Activated effector memory CD4-positive, alpha-beta T cell treated with anti-CD3 and anti-CD28 coated beads, Interleukin-2, amount 50 U/mL, for 16 hours (primary cell): Measurements from ENCODE around the gene SORCS1.

Source experiments
- DNase-seq: peaks from one replicate; pipeline ENCODE4 v3.0.0-alpha.2; 2020

SORCS1 gene

DNA sequence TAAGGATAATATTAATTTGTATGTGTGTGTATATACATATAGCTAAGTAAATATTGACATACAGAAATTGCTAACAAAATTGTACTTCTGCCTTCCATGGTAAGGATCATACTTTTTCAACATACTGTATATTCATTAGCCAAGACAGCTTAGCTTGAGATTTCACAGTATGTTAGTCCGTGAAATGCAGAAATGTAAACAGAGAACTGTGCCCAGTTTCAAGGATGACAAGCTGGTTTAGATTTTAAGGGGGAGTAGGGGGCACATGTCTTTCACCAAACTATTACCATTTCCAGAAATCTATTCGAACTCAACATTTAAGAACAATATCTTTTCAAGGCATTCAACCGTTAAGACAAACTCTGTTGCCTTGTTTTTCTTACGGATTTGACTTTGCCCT lies 182.2 kb downstream of the SORCS1 start:
- no peak for DNase-seq

DNA sequence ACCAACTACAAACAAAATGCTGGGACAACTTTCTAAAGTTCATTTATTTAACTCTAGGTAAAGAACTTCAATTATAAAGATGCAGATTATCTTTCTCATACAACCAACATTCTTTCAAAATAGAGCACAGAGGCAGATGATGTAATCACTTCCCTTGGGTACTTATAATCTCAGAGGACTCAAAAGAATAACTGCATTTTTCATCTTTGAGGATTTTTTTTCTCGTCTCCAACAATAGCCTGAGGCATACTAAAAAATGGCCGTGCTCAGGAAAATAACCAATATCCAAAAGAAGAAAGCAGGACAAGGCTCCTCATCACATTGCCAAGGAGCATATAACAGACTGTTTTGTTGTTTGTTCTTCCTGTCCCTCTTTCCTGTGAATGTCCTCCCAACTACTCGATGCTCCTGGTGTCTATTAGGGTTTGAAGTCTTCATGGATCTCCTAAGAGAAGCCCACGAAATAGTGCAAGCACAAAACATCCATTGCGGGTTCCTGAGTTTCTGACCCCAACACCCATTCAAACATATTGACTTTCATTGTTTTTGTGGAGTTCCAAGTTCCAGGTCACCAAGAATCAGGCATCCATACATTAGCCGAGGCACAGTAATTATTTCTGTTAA lies 182.9 kb downstream of the SORCS1 start:
- DNase-seq: no peak

DNA sequence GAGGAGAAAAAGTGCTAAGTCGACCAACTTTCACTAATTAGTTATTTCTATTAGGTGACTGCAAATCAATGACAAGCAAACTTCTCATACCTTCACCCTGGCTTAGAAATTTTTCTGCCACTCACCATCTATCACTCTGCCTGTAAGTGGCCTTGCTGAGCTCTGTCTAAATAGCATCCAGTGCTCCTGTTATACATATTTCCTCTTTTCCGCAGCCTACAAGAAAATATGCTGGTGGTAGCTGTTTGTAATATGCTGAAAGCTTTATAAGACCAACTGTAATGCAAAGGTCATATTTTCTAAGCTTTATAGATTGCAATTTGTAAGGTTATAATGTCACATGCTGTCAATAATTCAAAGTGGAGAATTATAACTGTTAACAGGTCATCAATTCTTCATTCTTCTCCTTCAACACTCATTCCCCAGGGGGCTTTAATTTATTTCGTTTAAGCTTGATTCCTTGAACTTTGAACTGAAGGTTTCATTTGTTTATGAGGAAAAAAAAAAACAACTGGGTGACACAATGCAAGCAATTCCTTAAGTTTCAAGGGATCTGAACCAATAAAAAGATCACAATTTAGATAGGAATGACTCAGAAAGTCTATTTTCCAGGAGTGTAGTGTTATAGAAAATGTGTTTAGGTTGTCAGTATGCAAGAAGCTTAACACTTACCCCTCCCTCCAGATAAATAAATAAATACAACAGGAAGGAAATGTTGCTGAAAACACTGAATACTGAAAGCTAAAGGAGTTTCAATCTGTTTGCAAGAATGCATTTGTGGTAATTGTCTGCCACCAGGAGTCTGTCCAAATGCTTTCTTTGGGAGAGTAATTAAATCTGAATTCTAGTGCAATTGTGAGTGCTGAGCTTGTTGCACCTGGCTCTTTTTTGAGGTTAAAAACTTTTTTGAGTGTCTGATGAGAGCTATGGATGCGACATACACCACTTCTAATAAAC lies 183.7 kb downstream of the SORCS1 start:
- no peak for DNase-seq

DNA sequence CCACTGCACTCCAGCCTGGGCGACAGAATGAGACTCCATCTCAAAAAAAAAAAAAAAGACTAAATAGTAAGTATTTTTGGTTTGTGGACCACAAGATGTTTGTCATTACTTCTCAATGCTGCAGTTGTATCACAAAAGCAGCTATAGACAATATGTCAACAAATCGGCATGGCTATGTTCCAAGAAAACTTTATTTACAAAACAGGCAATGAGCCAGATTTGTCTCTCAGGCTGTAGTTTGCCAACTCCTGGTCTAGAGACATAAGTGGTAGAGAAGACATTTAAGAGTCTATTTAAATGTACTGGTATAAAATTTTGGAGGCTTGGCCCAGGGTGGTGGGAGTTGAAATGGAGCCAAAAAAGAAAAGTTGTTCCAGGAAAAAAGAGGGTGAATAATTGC lies 185.8 kb downstream of the SORCS1 start:
- DNase-seq: no peak

DNA sequence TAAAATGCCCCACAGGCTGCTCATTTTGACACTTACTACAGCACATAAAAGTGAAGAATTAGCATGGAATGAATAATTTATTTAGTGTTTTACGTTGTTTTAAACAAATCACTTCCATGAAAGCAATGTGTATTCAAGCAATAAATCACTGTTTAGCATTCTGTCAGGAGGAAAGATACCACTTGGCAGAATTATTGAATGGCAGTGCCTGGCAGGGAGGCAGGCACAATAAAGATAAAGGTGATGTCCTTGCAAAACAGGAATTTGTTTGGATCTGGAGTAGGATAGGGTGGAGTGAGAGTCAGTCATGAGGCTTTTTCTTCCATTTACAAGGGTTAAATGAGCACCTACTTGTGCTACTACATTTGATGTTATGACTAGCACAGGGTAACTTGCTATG lies 190.8 kb downstream of the SORCS1 start:
- DNase-seq: no peak

DNA sequence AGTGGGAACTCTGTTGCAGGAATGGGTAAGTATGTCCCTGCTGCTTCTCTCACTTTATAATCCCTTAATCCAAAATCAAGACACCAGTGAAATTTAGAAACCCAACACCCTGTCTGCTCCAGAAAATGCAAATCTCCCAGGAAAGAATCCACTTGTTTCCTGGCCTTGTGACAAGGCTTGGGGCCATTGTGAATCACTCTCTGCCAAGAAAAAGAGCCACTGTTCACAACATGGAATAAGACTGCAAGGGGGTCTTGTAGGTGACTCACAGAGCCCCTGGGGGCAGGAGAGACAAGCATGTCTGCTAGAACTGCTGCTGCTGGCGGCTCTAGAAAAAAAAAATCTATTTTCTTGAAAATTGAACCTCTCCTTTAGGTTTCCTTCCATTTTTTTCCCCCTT lies 191.2 kb downstream of the SORCS1 start:
- no peak for DNase-seq

DNA sequence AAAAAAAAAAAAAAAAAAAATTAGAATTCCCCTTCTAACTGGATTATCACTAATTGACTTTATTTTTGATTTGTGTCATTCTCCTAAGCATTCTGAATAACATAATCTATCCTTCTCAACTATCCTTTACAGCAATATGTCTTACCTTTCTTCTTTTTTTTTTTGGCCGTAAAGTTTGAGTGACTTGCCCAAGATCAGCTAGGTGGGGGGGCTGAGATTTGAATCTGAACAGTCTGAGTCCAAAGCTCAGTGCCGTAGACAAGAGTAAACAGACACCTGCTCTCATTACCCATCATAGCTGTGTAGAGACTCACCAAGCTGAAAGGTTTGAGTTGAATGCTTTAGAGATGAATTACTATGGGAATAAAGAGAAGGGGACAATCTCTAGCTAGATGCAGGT lies 192.1 kb downstream of the SORCS1 start:
- DNase-seq: no peak

DNA sequence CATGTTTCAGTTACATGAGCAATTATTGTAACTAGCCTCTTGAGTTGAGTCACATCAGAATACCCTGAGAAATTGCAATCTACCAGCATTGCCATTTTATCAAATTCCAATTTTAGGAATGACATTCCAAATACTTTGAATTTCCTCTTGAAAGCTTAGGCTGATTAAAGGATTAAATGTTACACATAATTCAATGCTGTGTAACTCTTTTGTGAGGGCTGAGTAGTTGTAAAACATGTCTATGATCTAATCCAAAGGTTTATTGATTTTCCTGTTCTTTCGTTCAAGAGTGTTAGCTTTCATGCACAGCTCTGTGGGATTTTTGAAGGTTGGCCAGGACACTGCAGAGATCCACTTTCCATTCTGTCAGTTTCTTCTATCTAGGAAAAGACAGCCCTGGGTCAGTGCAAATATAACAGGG lies 193.1 kb downstream of the SORCS1 start:
- DNase-seq: no peak

DNA sequence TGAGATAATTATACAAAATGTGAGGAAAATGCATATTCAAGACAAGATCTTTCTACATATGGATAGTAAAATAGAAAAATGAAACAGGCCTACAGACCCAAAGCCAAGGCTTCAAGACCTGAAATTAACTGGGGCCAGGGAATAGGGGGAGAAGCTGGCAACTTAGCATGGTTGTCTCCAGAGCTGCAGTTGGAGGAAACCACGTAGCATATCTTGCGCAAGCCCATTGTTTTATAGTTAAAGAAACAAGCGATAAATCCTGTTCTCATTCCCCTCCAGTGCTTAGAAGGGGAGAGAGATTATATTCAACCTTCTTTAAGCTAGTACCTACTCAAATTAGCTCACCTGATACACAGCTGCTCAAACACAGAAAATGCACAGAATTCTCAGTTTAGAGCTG lies 197.1 kb downstream of the SORCS1 start:
- no peak for DNase-seq

DNA sequence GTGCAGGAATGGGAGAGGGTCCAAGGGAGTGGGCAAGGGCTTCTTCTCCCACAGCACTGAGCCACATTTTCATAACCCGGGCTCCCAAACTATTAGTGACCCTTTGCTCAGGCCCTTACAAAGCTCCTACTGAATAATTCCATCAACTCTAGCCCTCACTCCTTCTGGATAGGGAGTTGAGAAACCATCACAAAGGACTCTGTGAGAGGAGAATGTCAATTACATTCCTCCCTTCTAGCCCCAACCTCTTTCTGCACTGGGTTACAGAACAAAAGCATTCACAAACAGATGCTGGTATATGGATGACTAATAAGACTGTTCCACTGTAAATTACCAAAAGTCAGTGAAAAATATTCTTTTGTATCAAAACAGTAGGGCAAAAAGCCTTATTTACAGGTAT lies 203.7 kb downstream of the SORCS1 start:
- no peak for DNase-seq

DNA sequence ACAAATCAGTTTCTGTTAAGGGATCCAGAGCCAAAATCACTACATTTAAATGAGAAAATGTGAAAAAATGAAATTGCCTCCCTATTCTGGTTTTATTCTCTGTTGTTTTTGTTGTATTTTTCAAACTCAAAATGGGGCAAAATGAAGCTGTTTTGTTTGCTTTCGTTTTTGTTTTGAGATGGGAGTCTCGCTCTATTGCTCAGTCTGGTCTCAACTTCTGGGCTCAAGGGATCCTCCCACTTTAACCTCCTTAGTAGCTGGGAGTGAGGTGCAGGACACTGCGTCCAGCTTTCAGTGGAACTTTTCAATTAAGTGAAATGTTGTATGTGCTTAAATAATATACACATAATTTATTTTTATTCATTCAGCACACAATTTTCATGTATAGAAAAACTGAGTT lies 205.0 kb downstream of the SORCS1 start:
- no peak for DNase-seq

DNA sequence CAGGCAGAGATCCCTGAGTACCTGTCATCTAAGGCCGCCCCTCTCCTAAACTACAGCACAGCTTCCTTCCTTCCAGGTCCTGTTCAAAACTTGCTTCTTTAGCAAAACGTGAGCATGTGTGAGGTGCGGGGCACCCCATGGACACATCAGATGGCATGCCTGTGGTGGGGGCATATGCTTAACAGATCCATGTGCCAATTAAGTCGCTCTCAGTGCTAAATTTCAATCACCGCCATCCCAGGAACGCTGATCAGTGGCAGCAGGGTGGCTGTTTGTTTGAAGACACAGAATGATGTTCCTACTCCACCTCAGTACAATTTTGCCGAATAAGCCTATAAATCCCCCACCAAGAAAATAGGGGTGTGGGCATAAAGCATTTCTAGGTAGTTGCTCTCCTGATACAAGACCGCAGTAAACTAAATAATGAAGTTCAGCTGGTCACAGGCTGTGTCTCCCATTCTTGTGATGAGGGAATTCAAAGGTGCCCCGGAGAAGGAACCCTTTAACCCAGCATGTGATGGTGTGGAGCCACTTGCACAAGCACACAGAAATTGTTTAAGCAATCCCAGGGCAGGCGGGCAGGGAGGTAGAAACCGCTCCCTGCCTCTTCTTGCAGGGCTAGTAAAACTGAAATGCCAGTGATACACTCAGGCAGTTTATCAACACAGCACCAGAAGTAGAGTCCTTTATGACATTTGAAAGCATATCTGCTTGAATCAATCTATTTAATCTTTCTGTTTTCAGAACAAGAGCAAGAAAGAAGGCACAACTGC lies 205.7 kb downstream of the SORCS1 start:
- DNase-seq: no peak

DNA sequence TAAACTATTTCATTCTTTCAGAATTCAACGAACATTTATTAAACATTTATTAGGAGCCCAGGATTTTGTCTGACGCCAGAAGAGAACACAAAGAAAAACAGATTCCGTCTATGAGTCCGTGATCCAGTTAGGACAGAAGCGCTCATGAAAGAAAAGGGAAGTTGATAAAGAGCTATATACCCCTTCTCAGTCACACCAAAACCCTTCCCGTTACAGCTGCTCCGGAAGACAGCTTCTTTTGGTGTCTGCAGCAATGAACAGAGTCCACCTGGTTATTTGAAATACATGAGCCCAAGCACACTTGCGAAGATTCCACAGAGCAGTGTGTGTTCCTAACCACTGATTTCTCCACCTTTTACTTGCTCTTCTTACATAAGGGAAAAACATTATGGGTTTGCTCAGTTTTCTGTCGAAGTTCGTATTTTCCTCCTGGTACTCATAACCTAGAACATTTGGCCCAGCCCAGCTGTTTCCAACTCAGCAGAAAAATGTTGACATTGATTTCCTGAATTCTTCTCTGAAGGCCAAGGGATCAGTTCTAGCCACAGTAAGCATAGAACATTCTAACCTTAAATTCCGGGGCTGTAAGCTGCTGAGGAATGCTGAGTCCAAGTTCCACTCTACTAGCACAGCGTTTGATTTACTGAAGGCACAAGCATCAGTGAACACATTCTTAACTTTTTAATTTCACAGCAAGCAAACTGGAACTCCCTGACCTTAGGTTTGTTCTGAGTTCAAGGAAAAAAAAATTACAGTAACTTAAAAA lies 206.5 kb downstream of the SORCS1 start:
- no peak for DNase-seq

DNA sequence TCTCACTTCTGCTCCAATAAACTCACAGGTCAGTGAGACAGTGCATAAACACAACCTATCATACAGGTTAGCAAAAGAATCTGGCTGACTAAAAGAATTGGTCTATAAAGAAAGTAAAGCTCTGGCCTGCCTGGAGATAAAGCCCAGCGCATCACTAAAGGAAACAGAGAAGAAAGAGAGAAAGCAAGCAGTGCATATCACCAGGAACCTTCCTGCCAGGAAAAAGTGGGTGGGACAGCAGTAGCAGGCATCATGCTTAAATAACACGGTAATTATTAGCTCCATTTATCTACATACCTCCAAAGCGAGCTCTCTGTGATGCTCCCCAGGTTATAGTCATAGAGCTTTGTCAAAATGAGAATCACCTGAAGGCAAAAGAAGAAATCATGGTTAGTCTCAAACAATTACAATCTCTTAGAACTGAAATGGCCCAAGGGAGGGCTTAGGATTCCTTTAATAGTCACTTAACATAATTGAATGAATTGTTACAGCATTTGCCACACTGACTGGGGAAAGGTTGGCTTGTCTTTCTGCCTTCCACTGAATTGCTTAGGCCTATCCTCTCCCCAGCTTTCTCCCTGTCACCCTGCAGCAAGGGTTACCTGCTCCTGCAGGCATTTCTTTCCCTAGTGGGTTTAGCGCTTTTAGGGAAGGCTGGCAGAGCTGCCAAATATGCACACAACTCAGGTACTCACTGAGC lies 208.1 kb downstream of the SORCS1 start:
- no peak for DNase-seq

DNA sequence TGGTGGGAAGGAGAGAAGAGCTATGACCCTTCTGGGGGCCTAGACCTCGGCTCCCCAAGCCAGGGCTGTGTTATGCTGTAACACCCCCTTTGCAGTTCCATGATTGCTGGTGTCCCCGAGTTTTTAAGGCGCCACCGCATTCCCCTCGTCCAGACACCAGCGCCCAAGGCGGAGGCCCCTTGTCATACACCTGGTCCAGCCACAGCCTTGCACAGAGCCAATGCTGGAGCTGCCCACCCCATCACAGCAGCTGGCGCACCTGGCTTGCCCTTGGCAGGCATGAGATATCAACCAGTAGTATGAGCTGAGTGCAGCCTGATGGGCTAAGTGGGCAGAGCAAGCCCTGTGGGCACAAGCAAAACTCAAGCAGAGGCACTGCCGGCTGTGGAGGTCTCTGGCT lies 209.4 kb downstream of the SORCS1 start:
- no peak for DNase-seq

DNA sequence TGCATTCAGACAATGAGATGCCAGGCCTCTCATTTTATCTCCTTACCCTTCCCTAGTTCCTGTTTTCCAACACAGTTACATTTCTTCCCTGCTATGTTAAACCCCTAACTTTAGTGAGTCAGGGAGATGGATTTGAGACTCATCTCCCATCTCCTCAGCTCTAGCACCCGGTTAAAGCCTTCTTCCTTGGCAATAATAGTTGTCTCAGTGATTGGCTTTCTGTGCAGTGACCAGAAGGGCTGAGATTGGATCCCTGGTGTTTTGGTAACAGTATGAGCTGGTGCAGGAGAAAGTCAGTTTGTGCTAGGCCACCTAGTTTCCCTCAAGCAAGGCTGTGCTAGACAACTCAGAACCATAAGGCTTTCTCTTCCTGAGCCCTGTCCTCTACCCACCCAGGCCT lies 212.5 kb downstream of the SORCS1 start:
- DNase-seq: no peak

DNA sequence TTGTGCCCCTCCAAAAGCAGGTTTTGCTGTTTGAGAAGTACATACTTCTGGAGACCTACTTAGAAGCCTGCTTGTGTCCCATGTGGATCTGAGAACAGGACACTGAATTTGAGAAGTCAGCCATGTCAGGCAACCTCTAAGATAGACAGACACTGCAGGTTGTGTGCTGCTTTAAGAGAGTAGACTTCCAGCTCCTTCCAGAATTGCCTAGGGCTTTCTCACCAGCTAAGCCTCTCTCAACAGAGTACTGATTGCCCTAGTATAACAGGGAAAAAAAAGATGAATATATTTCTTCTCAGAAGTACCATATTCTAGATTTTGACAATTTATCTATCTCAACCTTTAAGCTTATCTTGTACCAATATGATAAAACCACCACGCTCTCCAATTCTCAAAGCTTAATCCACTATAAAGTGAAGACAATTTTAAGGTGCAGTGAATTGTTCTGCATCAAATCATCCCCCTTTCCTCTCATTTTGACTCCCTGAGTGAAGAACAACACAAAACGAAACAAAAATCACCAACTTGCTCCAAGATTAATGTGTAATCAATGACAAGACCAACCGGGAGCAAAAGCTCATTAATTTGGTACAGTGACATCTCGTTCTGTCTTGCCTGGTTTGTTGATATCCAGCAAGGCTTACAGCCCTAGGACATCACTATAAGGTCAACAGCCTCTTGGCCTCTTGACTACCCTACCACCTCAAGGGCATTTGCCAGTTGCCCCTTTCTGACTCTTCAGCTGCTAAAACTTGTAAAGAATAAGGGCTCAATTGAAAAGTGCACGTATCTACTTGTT lies 214.6 kb downstream of the SORCS1 start:
- DNase-seq: no peak

DNA sequence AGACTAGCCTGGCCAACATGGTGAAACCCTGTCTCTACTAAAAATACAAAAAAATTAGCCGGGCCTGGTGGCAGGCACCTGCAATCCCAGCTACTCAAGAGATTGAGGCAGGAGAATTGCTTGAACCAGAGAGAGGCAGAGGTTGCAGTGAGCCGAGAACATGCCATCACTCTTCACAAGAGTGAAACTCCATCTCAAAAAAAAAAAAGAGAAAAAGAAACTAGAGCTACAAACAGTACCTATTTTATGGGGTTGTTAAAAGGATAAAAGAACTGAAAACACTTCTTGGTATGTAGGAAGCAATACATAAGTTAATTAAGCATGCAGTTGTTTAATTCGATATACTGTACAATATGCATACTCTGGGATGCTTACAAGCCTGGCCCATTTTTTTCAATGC lies 216.9 kb downstream of the SORCS1 start:
- no peak for DNase-seq

DNA sequence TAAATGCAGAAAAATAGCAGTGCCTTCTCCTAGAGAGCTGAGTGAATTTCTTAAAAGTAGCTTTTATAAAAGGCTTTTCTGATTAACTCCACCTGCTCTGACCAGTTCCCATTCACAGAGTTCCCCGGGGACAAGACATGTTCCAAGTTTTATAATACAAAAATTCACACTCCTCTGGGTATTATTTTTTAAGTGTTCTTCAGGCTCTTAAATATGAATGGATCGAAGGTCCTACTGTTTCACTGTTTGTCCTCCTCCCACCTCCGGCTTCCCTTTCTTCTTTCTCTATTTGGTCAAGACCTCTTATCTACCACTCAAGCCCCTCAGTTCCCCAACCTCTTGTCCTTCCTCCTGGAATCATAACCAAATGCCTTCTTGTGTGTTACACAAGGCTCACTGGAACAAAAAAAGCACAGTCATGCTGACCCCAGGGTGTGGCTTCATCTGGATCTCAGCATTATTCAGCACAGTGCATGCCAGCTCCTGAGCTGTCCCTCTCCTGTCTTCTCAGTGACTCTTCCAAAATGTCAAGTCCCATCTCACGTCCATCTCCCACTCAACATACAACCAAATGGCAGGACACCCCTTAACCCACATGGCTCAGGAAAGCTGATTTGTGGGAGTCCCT lies 222.4 kb downstream of the SORCS1 start:
- DNase-seq: no peak

DNA sequence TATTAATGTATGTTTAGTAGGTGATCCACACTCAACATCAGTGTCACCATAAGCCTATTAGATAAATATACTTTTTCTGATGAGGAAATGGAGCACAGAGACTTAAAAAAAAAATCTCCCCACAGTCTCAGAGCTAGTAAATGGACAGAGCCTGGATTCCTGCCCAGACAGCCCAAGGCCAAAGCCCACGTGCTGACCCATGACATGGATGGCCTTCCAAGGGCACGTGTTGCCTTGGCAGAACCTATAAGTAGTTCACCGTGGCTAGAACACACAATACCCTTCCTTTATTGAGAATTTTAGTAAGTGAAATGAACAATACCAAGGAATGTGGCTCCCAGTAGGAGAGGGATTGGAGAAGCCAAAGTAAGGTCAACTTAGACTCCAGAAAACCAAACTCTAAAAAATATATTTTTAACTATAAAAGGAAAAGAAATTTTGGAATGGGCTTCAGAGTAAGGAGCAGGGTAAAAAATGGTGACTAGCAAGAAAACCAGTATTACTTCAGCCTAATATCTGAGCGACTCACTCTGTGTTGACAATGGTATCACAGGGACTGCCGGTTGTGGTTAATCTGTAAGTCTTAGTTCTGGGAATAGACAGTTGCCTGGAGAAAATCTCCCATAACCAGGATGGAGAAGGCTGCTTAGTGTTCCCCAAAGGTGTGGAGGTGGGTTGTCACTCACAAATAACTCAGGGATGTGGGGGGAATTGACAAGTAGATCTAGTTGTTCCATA lies 223.0 kb downstream of the SORCS1 start:
- no peak for DNase-seq
